ENCODE data around the gene CAMTA1.

GRCh38 chr1:7457811-7458210 lies 672.6 kb downstream of the CAMTA1 start:
- TF ChIP-seq CTCF (IDR thresholded peaks at IDR 0.05) (no peak), POLR2A (IDR thresholded peaks at IDR 0.05) (no peak)

Data from prostate gland (tissue), 2 donors.